Measurements from ENCODE around the gene SERPINA12.

The SERPINA12 gene

DNA sequence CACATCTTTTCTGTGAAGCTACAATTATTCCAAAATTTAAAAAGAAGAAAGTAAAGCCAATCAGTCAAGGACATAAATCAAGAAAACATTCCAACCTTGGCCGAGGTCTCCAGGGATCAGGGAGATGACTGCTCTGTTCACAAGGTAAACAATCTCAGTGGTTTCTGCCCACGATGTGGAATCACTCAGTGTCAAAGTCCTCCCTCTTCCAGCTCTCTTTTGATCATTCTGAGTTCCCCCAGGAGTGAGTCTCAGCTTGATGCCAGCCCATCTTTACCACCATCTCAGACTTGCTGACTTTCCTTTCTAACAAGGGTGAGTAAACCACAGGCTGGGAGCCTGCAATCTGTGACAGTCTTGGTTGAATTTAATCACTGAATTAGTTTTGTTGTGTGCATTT is 28.5 kb downstream of the SERPINA12 start:
- CTCF ChIA-PET: no interaction called here
- TF ChIP-seq, protein P1, sequence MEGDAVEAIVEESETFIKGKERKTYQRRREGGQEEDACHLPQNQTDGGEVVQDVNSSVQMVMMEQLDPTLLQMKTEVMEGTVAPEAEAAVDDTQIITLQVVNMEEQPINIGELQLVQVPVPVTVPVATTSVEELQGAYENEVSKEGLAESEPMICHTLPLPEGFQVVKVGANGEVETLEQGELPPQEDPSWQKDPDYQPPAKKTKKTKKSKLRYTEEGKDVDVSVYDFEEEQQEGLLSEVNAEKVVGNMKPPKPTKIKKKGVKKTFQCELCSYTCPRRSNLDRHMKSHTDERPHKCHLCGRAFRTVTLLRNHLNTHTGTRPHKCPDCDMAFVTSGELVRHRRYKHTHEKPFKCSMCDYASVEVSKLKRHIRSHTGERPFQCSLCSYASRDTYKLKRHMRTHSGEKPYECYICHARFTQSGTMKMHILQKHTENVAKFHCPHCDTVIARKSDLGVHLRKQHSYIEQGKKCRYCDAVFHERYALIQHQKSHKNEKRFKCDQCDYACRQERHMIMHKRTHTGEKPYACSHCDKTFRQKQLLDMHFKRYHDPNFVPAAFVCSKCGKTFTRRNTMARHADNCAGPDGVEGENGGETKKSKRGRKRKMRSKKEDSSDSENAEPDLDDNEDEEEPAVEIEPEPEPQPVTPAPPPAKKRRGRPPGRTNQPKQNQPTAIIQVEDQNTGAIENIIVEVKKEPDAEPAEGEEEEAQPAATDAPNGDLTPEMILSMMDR (conservative IDR thresholded peaks at IDR 0.05; ENCODE audit: low read depth): no peak
- no peak for DNase-seq (ENCODE audit: low spot score)
- POLR2A ChIA-PET (ENCODE audit: low non-redundant PET): no interaction called here
- no peak overlapping the region for H3K27ac ChIP-seq

DNA sequence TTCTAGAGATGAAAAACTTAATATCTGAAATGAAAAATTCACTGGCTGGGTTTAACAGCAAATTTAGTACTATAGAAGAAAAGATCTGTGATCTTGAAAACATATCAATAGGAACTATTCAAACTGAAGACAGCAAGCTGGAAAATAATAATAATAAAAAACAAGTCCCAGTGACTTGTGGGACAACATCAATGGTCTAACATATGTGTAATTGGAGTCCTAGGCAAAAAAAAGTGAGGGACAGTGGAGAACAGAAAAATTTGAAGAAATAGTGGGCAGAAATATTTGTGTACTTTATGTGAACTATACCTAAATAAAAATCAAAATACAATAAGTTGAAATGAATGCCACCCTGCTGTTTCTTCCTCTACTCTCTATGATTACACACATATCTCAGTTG is 30.8 kb downstream of the SERPINA12 start:
- TF ChIP-seq, protein P1 (conservative IDR thresholded peaks at IDR 0.05; ENCODE audit: low read depth): no peak
- no peak overlapping the region for H3K27ac ChIP-seq
- ChIA-PET CTCF (interaction anchor here (0.8 kb wide), 1 partner anchor 346 kb away, joined by 3 read pairs; no protein-coding TSS in a partner anchor), POLR2A (ENCODE audit: low non-redundant PET) (no interaction called here)
- no peak for DNase-seq (ENCODE audit: low spot score)

DNA sequence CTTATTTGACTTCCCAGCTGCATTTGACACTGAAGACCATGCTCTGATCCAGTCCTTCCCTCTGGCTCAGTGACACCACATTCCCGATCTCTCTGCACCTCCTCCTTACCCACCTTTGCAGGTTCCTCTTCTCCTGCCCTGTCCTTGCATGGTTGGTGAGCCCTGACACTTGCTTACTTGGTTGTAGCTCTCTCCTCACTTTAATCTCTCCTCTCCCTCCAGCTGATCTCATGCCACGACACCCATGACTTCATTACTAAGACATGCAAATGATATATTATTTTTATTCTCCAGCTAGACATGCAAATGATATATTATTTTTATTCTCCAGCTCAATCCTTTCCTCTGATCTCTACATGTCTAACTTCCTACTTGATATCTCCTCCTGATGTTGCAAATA is 33.2 kb downstream of the SERPINA12 start, which contains the start of gene SERPINA9:
Gene SERPINA9 (minus strand): TSS at position 175 of the 400 bp plus-strand sequence. CDS start 6,357 bp downstream, outside the sequence.
- CTCF ChIA-PET: interaction anchor here (1.8 kb wide), 1 partner anchor 10 kb away, joined by 5 read pairs; no protein-coding TSS in a partner anchor
- POLR2A ChIA-PET (ENCODE audit: low non-redundant PET): no interaction called here

DNA sequence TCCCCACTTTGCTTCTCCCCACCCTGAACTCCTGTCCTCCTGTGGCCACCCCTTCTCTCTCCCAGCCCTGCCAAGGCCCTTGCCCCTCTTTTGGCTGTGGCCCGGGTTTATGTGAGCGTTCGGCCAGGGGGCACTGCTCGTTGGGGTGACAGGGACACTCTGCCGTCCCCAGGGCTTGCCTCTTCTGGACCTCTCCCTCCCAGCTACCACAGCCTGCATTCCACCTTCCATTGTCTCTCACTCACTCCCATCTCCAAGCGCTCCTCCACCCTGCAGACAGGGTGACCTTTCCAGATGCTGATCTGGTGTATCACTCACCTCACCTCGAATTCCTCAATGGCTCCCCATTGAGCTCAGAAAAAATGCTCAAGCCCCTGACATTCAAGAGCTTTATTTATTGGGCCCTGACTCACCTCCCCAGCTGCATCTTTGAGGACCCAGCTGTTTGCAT is 34.7 kb downstream of the SERPINA12 start:
- no peak overlapping the region for H3K27ac ChIP-seq
- ChIA-PET CTCF (interaction anchor here (1.8 kb wide), 1 partner anchor 12 kb away, joined by 5 read pairs; no protein-coding TSS in a partner anchor), POLR2A (ENCODE audit: low non-redundant PET) (no interaction called here)
- DNase-seq (ENCODE audit: low spot score): peak; percentile 29
- TF ChIP-seq, protein P1 (conservative IDR thresholded peaks at IDR 0.05; ENCODE audit: low read depth): no peak

More for the DNA sequence above, 33.2 kb downstream of the SERPINA12 start, which contains the start of gene SERPINA9:
- no peak within 1 kb of the TSS for H3K27ac ChIP-seq
- DNase-seq (ENCODE audit: low spot score): no peak
- TF ChIP-seq, protein P1 (conservative IDR thresholded peaks at IDR 0.05; ENCODE audit: low read depth): no peak

DNA sequence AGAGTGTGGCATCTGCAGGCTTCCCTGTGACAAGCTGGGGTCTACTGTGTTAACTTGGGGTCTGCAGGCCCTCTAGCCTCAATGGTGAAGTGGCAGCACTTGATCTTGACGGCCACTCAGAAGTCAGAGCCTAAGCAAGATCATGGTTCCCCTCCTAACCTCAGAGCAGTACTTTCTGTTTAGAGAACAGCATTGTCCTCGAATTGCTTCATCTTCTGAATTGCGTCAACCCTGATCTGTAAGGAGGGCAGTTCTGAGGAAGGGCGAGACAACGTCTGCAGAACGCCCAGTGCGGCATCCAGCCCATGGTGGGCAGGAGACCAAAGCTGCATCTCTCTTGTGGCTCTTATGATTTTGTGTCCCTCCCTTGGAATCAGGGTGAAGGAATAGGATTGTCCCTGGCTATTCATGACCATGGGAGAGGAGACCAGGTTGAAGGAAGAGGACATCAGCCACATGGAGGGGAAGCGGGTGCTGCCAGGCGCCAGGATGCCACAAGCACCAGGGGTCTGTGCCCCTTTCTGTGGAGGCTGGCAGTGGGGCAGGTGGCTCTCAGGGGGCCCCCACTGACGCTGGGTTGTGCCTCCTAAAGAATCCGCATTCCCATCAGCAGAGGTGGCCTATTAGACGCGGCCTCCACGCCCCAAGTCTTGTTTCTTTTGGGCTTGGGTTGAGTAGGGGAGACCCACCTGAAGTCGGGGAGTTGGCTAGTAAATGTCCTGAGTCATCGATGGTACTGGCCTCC is 35.4 kb downstream of the SERPINA12 start:
- ChIA-PET CTCF (interaction anchor here (0.9 kb wide), 1 partner anchor 13 kb away, joined by 3 read pairs; no protein-coding TSS in a partner anchor), POLR2A (ENCODE audit: low non-redundant PET) (no interaction called here)
- no peak overlapping the region for H3K27ac ChIP-seq
- TF ChIP-seq, protein P1 (conservative IDR thresholded peaks at IDR 0.05; ENCODE audit: low read depth): no peak
- DNase-seq (ENCODE audit: low spot score): no peak

DNA sequence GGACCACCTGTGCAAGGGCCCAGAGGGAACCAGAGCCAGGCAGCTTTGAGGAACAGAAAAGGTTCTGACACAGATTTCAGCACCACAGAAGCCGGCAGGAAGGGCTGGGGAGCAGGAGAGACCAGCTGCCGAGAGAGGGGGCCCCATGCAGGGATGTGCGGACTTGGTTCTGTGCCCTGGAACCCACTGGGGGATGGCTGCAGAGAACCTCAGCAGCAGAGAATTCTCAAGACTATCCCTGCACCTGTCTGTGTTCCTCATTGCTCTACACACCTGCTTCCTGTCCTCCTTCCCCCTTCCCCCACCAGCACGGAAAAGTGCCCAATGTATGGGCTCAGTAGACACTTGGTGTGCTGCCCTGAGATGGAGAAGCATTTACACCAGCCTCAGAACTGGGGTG is 36.4 kb downstream of the SERPINA12 start:
- no peak for DNase-seq (ENCODE audit: low spot score)
- ChIA-PET POLR2A (ENCODE audit: low non-redundant PET) (no interaction called here), CTCF (no interaction called here)
- H3K27ac ChIP-seq: no peak overlapping the region
- TF ChIP-seq, protein P1 (conservative IDR thresholded peaks at IDR 0.05; ENCODE audit: low read depth): no peak
